ENCODE data around the gene ALOX15B.
A peak's percentile ranks its signal among the peaks of the same experiment; 100 is the strongest.
"Not testable (repeated sequence)": the region's sequence is repeated elsewhere in the genome, so short reads cannot be mapped to it uniquely, and the experiment has no call there.

ALOX15B gene

DNA sequence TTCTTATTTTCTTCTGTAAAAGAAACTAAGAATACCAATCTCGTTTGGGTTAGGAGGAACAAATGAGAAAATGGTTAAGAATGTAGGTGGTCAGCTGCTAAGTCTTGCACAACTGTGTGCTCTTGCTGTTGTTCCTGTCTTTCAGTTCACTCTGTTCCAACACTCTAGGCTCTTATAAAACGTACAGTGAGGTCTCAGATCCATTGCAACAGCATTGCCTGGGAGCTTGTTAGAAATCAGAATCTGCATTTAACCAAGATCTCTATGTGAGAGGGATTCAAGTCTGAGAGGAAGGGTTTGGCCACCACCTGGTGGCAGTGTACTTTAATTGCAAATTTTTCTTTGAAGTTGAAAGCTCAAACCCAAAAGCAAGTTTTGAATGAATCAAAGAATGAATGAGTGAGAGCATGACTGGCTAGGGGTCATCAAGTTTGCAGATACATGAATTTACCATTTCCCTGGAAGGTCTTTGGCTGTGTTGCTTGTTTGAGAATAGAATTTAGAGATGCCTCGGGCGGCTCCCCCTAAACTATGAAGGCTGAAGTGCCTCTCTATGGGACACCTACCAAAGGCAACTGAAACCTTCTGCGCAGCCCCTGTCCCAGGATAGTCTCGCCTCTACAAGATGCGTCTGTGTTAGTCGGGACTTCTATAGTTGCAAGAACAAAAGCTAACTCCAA, 2.5 kb downstream of the ALOX15B start:
- DNase-seq = peak in 1 of 2 experiments; percentile 38

DNA sequence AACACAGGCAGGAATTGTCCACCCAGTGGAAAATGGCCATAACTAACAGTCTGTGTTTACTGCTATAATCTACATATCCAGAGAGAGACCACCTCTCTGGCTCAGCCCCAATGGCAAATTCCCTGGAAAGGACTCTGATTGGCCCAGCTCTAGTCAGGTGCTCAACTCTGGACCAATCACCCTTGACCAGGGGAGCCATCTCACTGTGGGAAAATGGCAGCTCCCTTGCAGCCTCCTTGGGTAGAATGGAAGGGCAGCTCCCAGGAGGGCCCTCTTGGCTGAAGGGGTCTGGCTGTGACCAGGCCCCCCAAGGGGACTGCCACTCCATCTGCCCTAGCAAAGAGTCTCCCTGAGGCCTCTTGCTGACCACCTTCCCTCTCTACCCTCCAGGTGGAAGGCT, 3.1 kb downstream of the ALOX15B start:
- no peak for DNase-seq

DNA sequence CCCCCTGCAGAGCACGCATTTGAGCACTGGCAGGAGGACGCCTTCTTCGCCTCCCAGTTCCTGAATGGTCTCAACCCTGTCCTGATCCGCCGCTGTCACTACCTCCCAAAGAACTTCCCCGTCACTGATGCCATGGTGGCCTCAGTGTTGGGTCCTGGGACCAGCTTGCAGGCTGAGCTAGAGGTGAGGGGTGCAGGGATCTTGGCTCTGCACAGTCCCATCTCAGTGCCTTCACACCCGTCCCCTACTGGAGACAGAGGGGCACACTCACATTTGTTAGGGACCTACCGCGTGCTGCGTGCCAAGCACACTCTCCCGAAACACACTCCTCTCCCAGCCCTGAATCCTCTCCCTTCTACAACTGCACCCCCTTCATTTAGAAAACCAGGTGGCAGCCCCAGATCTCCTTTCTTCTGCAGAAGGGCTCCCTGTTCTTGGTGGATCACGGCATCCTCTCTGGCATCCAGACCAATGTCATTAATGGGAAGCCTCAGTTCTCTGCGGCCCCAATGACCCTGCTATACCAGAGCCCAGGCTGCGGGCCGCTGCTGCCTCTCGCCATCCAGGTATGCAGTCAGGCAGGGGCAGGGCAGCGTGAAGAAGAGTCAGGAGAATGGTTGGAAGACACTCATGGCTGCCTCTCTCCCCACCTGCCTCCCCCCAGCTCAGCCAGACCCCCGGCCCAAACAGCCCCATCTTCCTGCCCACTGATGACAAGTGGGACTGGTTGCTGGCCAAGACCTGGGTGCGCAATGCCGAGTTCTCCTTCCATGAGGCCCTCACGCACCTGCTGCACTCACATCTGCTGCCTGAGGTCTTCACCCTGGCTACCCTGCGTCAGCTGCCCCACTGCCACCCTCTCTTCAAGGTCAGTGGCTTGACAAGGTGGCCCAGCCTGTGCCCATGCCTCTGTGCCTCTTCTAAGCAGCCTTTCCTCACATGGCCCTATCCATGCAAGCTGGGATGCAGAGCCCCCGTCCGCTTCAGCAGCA, 6.3 kb downstream of the ALOX15B start:
- no peak for DNase-seq

DNA sequence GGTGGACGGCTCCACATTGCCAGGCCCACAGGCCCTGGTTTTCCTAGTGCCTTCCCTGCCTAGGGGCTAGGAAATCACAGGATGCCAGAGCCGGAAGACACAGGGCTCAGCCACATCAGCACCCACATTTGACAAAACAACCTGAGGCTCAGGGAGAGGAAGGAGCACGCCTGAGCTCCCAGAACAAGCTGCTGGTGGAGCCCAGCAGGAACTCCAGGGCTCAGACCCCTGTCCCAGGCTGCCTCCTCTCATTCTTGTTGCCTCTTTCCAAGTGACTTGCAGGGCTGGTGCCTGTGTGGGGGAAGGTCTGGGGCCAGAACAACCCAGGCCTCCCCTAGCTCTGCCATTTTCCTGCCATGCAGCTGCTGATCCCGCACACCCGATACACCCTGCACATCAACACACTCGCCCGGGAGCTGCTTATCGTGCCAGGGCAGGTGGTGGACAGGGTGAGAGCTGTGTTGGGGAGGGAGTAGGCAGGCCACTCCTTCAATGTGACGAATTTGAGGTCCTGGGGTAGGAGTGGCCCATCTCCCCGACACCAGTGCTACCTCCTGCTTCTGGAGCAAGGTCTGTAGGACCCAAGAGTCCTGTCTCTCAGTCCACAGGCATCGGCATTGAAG, 7.6 kb downstream of the ALOX15B start:
- DNase-seq = no peak

DNA sequence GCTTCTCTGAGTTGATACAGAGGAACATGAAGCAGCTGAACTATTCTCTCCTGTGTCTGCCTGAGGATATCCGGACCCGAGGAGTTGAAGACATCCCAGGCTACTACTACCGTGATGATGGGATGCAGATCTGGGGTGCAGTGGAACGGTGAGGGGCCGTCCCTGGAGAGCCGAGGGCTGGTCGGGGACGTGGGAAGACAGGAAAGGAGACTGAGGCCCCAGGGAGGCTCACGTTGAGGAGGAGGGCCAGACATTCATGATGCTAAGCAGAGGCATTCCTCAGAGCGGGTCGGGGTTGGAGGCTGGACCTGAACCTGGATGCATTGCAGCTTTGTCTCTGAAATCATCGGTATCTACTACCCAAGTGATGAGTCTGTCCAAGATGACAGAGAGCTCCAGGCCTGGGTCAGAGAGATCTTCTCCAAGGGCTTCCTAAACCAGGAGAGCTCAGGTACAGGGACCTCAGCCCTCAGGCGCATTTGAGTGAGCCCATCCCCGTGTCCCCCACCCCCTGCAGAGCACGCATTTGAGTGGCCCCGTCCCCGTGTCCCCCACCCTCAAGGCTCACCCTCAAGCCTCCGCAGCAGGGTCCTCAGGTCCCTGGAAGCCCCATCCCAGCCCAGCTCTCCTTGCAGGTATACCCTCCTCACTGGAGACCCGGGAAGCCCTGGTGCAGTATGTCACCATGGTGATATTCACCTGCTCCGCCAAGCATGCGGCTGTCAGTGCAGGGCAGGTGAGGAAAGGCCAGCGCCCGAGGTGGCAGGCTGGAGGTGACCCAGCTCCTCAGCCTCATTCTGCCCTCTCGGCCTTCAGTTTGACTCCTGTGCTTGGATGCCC, 8.3 kb downstream of the ALOX15B start:
- DNase-seq = no peak

DNA sequence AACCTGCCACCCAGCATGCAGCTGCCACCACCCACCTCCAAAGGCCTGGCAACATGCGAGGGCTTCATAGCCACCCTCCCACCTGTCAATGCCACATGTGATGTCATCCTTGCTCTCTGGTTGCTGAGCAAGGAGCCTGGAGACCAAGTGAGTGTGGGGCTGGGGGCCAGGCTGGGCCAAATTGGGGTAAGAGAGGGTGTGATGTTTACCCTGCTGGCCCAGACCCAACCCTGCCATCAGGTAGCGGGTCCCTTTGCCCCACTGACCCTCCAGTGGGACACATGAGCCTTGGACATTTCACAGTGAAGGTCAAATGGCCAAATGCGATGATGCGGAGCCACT, 8.9 kb downstream of the ALOX15B start:
- DNase-seq = no peak

DNA sequence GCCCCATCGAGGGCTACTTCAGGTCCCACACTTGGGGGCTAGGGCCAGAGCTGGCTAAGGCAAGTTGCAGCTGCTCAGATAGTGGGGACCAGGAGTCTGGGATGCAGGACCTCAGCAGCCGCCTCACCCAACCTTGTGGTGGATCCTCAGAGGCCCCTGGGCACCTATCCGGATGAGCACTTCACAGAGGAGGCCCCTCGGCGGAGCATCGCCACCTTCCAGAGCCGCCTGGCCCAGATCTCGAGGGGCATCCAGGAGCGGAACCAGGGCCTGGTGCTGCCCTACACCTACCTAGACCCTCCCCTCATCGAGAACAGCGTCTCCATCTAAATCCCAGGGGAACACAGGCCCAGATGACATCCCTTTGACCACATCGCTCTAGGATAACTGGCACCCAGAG, 9.4 kb downstream of the ALOX15B start:
- DNase-seq = no peak

DNA sequence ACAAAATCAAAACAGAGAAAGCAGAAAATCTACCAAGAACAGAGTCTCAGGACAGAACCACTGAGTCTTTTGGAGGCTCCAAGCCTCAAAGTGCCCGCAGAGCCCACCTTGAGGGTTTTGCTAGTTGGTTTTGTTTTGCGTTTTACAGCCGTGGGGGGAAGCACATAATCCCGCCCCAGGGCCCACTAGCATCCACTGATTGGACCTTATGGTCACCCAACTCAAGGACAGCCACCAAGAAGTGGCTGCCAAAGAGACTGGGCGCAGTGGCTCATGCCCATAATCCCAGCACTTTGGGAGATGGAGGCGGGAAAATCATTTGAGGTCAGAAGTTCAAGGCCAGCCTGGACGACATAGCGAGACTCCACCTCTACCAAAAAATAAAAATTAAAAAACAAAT, 9.9 kb downstream of the ALOX15B start:
- DNase-seq = no peak

DNA sequence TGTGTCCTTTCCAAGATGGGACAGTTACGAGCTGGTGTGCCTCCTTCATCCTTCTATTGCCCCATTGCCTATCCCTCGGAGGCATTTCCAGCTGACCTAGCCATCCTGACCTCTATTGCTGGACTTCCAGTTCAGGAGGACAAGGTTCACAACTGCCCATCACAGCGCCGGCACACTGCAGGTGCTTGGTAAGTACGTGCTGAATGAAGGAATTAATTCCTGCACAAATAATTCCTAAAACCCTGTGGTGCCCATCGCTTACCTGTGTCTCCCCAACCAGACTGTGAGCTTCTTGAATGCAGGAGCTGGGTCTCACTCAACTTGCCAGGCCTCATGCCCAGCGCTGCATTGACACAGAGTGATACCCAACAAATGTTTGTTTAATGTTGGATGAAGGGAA, 13.0 kb downstream of the ALOX15B start:
- no peak for DNase-seq

DNA sequence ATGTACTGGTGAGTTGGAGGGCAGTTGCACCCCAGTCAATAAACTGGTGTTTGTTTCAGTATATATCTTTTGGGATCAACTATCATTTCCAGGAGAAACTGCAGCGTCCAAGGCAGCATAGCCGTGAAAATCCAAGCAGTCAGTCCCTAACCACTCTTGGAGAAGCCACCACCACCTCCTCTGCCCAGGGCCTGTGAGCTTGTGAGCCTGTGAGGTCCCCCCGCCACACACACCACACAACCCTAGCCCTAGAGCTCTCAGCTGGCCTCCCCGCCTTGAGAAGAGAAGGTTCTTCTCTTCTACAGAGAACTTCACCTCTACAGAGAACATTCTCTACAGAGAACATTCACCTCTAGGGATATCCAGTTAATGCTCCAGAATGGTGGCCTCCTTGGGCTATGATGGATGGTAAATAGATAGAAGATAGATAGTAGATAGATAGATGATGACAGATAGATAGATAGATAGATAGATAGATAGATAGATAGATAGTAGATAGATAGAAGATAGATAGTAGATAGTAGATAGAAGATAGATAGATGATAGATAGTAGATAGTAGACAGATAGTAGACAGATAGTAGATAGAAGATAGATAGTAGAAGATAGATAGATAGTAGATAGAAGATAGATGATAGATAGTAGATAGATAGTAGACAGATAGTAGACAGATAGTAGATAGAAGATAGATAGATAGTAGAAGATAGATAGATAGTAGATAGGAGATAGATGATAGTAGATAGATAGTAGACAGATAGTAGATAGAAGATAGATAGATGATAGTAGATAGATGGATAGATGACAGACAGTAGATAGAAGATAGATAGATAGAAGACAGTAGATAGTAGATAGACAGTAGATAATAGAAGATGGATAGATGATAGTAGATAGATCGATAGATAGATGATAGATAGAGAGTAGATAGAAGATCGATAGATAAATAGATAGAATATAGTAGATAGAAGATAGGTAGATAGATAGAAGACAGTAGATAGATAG, 13.7 kb downstream of the ALOX15B start:
- no peak for DNase-seq

DNA sequence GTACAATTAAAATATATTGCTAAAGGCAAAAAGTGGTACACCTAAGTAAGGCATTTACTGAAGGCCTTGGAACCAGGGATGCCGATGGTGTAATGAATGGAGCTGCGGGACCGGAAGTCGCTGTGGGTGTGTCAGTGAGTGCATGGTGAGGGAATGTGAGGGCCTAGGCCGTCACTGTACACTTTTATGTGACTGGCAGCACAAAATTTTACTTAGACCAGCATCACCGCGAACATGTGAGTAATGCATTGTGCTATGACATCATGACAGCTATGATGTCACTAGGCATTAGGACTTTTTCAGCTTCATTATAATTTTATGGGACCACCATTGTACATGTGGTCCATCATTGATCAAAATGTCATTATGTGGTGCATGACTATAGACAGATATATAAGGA, 14.7 kb downstream of the ALOX15B start:
- no peak for DNase-seq

DNA sequence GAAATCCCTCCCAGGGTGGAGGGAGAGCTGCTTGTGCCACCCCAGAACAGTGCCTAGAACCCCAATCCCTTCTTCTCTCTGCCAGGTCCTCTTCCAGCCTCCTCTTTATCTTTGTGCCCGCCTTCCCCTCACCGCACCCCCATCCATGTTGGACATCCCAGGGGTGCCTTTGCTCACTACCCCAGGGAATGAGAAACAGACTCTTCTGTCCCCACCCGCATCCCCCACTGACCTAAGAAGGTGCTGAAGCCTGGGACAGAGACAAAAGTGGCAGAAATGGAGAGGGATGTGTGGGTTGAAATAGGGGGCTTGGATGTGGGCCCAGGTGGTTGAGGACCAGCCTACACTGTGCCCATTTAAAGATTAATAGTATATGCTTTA, 17.0 kb downstream of the ALOX15B start:
- no peak for DNase-seq

DNA sequence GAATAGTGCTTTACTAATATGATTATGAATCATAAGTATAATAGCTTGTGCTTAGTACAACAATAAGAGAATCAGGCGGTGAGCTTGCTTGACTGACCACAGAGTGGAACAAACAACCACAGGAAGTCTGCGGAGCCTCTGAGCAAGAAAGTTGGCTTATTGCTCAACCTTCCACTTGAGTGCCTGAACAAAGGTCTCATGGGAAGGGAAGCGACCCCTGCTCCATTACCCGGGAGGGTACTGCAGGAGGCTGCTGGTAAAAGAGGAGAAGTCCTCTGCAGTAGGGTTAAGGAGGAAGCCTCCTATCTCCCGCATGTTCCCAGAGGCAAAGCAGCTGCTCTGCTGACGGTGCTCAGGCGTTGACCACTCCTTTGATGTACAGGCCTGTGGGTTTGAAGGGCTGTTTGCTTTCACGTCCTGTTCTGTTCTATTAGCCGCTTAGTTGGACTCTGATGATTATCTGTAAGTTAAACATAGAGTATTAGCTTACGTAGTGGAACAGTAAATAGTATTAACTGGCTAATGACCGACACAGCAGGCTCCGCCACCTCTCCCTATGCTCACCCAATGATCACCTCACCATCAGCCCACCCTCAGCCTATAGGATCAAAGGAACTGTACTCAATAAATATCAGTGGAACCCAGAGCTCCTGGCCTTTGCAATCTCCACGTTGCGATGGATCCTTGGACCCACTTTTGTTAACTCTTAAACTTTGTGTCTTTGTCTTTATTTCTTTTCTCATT, 17.5 kb downstream of the ALOX15B start:
- no peak for DNase-seq

DNA sequence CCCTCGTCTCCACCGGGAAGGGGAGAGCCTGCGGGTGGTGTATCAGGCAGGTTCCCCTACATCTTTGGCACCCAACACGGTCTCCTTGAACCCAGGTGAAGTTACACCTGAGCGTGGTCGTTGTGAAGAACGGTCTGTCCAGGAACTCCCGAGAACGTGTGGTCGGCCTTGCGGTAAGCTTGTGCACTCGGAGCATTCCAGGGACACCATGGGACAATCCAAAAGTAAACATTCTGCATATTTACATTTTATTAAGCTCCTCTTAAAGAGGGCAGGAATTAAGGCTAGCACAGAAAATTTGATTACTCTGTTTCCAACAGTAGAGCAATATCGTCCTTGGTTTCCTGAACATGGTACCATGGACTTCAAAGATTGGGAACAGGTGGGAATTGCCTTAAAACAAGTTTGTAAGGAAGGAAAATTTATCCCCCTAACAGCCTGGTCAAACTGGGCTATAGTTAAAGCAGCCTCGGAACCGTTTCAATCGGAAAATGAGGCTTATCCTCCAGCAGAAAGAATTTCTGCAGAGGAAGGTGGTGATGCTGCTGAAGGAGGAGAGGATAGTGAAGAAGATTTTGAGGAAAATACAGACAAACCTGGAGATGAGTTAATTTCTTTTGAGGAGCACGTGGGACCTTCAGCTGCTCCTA, 18.2 kb downstream of the ALOX15B start:
- DNase-seq = no peak

DNA sequence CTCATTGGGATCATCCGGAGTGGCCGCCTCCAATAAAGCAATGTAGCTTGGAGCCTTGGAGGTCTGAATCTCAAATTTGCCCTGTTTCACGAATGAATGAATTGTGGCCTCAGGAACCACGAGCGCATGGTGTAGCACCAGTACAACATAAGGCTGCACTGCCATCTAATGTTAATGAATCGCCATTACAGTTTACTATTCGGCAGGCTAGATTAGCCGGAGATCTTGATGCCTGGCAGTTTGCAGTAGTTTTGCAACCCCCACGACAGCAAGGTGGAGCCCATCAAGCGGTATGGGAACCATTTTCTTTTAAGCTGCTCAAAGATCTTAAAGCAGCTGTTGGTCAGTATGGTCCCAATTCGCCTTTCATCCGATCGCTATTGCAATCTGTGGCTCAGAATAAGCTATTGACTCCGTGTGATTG, 18.8 kb downstream of the ALOX15B start:
- DNase-seq = peak; percentile 74 to 87

DNA sequence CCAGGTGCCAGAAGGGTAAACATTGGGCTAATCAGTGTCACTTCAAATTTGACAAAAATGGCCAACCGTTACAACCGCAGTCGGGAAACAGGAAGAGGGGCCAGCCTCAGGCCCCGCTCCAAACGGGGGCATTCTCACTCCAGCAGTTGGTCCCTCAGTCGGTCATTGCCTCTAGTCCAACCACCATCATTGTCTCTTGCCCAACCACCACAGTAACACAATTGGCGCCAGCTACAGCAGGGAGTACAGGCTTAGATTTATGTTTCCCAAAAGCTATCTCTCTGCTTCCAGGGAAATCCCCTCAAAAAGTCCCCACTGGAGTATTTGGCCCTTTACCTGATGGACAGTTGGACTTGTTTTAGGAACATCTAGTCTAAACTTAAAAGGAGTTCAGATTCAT, 20.3 kb downstream of the ALOX15B start:
- peak; percentile 38 to 49 for DNase-seq

DNA sequence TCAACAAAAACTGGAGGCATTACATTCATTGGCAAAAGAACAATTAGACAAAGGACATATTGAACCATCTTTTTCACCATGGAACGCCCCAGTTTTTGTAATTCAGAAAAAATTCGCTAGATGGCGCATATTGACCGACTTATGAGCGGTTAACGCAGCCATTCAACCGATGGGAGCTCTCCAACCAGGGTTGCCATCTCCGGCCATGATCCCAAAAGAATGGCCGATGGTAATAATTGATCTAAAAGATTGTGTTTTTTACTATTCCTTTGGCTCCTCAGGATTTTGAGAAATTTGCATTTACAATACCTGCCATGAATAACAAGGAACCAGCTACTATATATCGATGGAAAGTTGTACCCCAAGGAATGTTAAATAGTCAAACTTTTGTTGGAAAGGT, 21.4 kb downstream of the ALOX15B start:
- peak; percentile 71 to 83 for DNase-seq

DNA sequence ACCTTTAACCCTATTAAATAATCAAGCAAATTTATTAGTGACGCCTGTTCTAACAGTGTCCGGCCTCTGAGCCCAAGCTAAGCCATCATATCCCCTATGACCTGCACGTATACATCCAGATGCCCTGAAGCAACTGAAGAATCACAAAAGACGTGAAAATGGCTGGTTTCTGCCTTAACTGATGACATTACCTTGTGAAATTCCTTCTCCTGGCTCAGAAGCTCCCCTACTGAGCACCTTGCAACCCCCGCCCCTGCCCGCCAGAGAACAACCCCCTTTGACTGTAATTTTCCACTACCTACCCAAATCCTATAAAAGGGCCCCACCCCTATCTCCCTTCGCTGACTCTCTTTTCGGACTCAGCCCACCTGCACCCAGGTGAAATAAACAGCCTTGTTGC, 23.0 kb downstream of the ALOX15B start:
- not testable (repeated sequence) for DNase-seq

DNA sequence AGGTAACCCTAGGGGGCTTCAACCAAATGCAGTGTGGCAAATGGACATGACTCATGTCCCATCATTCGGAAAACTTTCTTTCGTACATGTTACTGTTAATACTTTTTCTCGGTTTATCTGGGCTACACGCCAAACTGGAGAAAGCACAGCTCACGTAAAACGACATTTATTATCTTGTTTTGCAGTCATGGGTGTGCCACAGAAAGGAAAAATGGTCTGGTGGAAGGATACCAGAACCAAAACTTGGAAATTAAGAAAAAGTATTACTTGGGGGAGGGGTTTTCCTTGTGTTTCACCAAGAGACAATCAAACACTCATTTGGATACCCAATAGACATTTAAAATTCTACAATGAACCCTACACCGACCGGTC, 23.6 kb downstream of the ALOX15B start:
- no peak for DNase-seq

DNA sequence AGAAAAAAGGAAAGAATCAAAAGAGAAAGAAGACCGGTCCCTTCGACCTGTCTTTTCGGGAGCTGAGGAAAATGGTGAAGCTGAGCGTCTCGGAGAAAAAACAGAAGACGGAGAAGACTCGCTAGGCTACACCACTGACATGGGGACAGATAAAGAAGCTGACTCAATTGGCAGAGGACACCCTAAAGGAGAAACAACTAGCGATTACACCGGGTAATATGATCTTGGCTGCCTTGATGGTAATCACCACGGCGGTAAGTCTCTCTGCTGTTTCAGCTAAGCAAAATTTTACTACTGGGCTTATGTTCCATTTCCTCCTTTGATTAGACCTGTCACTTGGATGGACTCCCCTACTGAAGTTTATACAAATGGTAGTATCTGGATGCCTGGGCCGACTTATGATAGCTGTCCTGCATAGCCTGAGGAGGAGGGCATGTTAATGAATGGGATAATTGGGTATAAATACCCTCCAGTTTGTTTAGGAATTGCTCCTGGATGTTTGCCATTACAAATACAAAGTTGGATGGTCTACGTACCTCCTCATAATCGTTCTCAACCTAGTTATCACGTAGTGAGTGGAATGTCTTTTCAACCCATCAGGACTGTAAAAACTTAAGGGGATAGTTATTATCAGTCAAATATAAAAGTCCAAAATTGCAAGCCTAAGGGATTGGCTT, 24.1 kb downstream of the ALOX15B start:
- DNase-seq = peak in 1 of 2 experiments; percentile 43
